Type B pancreatic cell (in vitro differentiated cells): ENCODE measurements around the gene KIF11. TPM values are rescaled to one million over a fixed set of nuclear protein-coding genes. Genes with fewer than 3 reads are reported as not detected.

Source experiments
- DNase-seq: peaks from one replicate; pipeline ENCODE4 v3.0.0; 2021; ENCODE audit warnings: mixed read lengths; ENCODE audit not compliant: unreplicated experiment; ENCODE audit errors: extremely low spot score
- H3K27ac Mint-ChIP-seq: 2 replicates; pipeline ENCODE4 v1.8.0; 2021; ENCODE audit warnings: mild to moderate bottlenecking, mixed read lengths
- H3K27me3 Mint-ChIP-seq: 2 replicates; pipeline ENCODE4 v1.8.0; 2021; ENCODE audit warnings: mixed read lengths
- H3K36me3 Mint-ChIP-seq: 2 replicates; pipeline ENCODE4 v1.8.0; 2021; ENCODE audit warnings: mixed read lengths
- H3K4me1 Mint-ChIP-seq: one replicate; pipeline ENCODE4 v1.8.0; 2021; ENCODE audit warnings: mixed read lengths; ENCODE audit not compliant: unreplicated experiment
- H3K4me3 Mint-ChIP-seq: 2 replicates; pipeline ENCODE4 v1.8.0; 2021; ENCODE audit warnings: mild to moderate bottlenecking, mixed read lengths
- H3K9me3 Mint-ChIP-seq: 2 replicates; pipeline ENCODE4 v1.8.0; 2021; ENCODE audit warnings: mixed read lengths
- CTCF ChIP-seq: fragments of 200-600 bp; sonication (generic); conservative IDR thresholded peaks from 2 replicates; pipeline ENCODE4 v1.5.0; 2021; ENCODE audit warnings: antibody characterized with exemption, mild to moderate bottlenecking
- total RNA-seq: library from RNA; stranded (reverse); gene quantifications from 2 replicates; pipeline ENCODE4 v1.2.1, GENCODE V29; 2021; ENCODE audit warnings: low replicate concordance

The KIF11 gene
- total RNA-seq, 1 donor from 2014 or later = 40.6 TPM

DNA sequence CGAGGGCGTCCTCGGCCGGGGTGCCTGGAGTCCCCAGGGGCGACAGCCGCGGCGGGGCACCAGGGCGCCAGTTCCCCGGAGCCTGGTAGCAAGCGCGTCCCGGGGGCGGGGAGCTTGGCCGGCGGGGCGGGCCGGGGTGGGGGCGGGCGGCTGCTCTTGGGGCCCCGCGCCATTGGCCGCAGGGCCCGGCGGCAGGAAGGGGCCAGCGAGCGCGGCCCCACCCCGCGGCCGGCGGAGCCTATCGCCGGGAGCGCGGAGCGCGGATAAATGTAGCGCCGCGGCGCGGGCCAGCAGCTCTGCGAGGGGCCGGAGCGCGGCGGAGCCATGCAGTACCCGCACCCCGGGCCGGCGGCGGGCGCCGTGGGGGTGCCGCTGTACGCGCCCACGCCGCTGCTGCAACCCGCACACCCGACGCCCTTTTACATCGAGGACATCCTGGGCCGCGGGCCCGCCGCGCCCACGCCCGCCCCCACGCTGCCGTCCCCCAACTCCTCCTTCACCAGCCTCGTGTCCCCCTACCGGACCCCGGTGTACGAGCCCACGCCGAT, 96.8 kb downstream of the KIF11 start, which contains the start of gene HHEX:
TSS of gene HHEX (plus strand) at position 293 of the 548 bp plus-strand sequence. CDS start at position 325, 32 bp downstream.
- H3K27me3 Mint-ChIP-seq = peaks cover 85% of the 10 kb centered on the region
- no peaks in the 10 kb centered on the region for H3K4me1 Mint-ChIP-seq
- peak; percentile 25 for TF ChIP-seq CTCF
- peaks cover 17% of the 10 kb centered on the region for H3K9me3 Mint-ChIP-seq
- peak within 1 kb of the TSS; percentile 84 for H3K4me3 Mint-ChIP-seq
- peak within 1 kb of the TSS; percentile 59 for H3K27ac Mint-ChIP-seq
- peaks cover 3% of the 10 kb centered on the region for H3K36me3 Mint-ChIP-seq
- no peak for DNase-seq

DNA sequence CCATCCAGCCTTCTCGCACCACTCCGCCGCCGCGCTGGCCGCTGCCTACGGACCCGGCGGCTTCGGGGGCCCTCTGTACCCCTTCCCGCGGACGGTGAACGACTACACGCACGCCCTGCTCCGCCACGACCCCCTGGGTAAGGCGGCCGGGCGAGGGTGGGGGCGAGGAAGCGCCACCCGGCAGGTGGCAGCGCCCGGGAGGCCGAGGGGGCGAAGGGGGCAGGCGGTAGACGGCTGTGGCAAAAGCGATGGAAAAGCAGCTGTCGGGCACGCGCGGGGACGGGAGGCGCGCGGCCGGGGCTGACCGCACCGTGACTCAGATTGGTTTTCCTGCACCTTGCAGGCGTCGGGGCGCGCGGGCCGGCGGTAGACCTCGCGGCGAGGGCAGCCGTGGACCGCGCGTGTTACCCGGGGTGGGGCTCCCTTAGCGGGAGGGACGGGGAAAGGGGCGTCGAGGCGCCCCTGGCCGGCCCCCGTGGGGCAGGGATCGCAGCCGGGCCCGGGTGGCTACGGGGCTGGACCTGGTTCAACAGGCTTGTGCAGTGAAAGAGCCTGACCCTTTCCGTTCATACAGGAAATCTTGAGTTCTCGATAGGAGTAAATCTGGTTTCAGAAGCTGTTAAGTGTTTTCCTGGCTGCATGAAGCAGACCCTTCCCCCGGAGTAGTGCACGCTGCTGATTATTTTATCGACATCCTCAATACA, 97.4 kb downstream of the KIF11 start:
- peaks cover 86% of the 10 kb centered on the region for H3K27me3 Mint-ChIP-seq
- peaks cover 3% of the 10 kb centered on the region for H3K36me3 Mint-ChIP-seq
- H3K27ac Mint-ChIP-seq = no peak overlapping the region
- peaks cover 12% of the 10 kb centered on the region for H3K9me3 Mint-ChIP-seq
- no peaks in the 10 kb centered on the region for H3K4me1 Mint-ChIP-seq
- DNase-seq = no peak
- no peak for TF ChIP-seq CTCF
- H3K4me3 Mint-ChIP-seq = peak overlapping the region; percentile 82

DNA sequence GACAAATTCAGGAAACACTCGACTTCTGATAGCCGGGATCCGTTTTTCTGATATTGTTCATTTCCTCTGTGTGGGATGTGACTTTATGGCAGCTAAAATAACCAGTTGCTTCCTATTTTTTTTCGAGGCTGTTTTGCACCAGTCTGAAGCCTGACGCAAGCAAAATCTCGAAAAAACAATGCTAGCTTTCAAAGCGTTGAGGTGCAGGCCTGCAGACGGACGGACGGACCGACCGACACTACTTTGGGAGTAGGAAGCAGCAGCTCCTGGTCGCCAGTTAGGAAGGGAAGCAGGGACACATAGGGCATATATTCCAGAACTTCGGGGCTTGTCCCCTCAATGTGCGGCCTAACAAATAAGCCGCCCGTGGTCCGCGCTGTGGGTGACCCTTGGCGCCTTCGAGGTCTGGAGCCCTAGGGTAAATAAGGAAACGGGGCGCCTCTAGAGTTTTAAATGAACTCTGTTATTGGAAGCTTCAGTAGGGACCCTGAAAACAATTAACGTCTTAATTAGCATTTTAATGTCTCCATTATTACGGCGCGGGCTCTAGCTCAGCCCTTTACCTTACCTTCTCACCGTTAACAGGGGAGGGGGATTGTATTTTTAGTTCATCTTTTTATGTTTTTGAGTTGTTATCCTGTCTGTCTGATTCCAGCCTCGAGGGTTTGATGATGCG, 98.1 kb downstream of the KIF11 start:
- peak overlapping the region; percentile 82 for H3K4me3 Mint-ChIP-seq
- H3K9me3 Mint-ChIP-seq = peaks cover 5% of the 10 kb centered on the region
- DNase-seq = no peak
- H3K4me1 Mint-ChIP-seq = no peaks in the 10 kb centered on the region
- no peak overlapping the region for H3K27ac Mint-ChIP-seq
- no peak for TF ChIP-seq CTCF
- H3K27me3 Mint-ChIP-seq = peaks cover 84% of the 10 kb centered on the region
- H3K36me3 Mint-ChIP-seq = peaks cover 3% of the 10 kb centered on the region

GRCh38 chr10:92691591-92692079, 98.7 kb downstream of the KIF11 start:
- Mint-ChIP-seq H3K27ac (peak overlapping the region; percentile 30), H3K9me3 (peaks cover 4% of the 10 kb centered on the region), H3K4me1 (no peaks in the 10 kb centered on the region), H3K27me3 (peaks cover 84% of the 10 kb centered on the region), H3K4me3 (peak overlapping the region; percentile 82), H3K36me3 (peaks cover 3% of the 10 kb centered on the region)
- no peak for DNase-seq
- no peak for TF ChIP-seq CTCF

DNA sequence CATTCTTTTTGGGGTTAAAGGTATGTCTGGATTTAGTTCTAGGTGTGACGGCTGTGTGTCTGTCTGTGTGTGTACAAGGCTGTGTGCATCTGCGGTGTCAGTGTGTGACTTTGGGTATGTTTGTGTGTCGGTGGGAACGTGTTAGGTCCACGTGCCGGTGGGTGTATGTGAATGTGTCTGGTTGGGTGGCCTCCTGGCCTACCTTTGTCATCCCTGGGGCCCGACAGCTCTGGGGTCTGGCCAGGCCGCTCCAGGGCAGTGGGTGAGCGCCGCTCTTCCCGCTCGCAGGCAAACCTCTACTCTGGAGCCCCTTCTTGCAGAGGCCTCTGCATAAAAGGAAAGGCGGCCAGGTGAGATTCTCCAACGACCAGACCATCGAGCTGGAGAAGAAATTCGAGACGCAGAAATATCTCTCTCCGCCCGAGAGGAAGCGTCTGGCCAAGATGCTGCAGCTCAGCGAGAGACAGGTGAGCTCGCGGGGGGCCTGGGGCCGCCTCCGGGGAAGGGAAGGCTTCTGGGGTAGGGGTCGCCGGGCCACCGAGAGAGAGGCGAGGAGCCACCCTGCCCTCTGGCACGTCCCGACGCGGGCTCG, 99.2 kb downstream of the KIF11 start:
- DNase-seq = no peak
- H3K27ac Mint-ChIP-seq = peak overlapping the region; percentile 30
- no peak for TF ChIP-seq CTCF
- H3K27me3 Mint-ChIP-seq = peaks cover 84% of the 10 kb centered on the region
- peak overlapping the region; percentile 82 for H3K4me3 Mint-ChIP-seq
- H3K9me3 Mint-ChIP-seq = peaks cover 4% of the 10 kb centered on the region
- H3K4me1 Mint-ChIP-seq = no peaks in the 10 kb centered on the region
- H3K36me3 Mint-ChIP-seq = peaks cover 3% of the 10 kb centered on the region
